Small intestine (tissue), 16 donors: ENCODE data around the gene POLR1H. TPM values are rescaled to one million over a fixed set of nuclear protein-coding genes. Genes with fewer than 3 reads are reported as not detected.
"Not testable (repeated sequence)": the region's sequence is repeated elsewhere in the genome, so short reads cannot be mapped to it uniquely, and the experiment has no call there.

ENCODE experiments used
- DNase-seq, 2 donors: peaks; one replicate each; pipeline versions ENCODE4 v3.0.0 to v3.0.0-alpha.2; 2013
- FAIRE-seq: peaks from 2 replicates; lab custom pipeline; 2012; peaks lifted over from hg19 to GRCh38; lab: Jason Lieb, UNC
- H3K27ac ChIP-seq, 3 donors: one replicate each; pipeline ENCODE4 v1.5.1; 2013; ENCODE audit warnings: low read length in 2 of 3, mild to moderate bottlenecking in 2 of 3, control low read depth in 1 of 3, inconsistent platforms in 1 of 3, low read depth in 1 of 3, moderate library complexity in 1 of 3
- H3K27me3 ChIP-seq, 3 donors: one replicate each; pipeline ENCODE4 v1.6.1; 2013; ENCODE audit warnings: low read length in 3 of 3, inconsistent platforms in 1 of 3; ENCODE audit not compliant: control insufficient read depth in 3 of 3, insufficient read depth in 3 of 3
- H3K36me3 ChIP-seq, 3 donors: one replicate each; pipeline ENCODE4 v1.6.1; 2013; ENCODE audit warnings: low read length in 3 of 3, inconsistent platforms in 1 of 3, low read depth in 1 of 3, mild to moderate bottlenecking in 1 of 3, moderate library complexity in 1 of 3; ENCODE audit not compliant: control insufficient read depth in 3 of 3, insufficient read depth in 2 of 3
- H3K4me1 ChIP-seq, 3 donors: one replicate each; pipeline ENCODE4 v1.6.1; 2013; ENCODE audit warnings: low read length in 2 of 3, inconsistent platforms in 1 of 3, low read depth in 1 of 3, mild to moderate bottlenecking in 1 of 3, moderate library complexity in 1 of 3; ENCODE audit not compliant: control insufficient read depth in 3 of 3, insufficient read depth in 2 of 3
- H3K4me3 ChIP-seq, 3 donors: one replicate each; pipeline ENCODE4 v1.5.1; 2013; ENCODE audit warnings: low read length in 3 of 3, control low read depth in 1 of 3, inconsistent platforms in 1 of 3, low read depth in 1 of 3, mild to moderate bottlenecking in 1 of 3, moderate library complexity in 1 of 3
- H3K9me3 ChIP-seq, 2 donors: one replicate each; pipeline ENCODE4 v1.6.1; 2013; ENCODE audit warnings: low read depth in 1 of 2, low read length in 1 of 2; ENCODE audit not compliant: control insufficient read depth in 2 of 2, insufficient read depth in 1 of 2
- WGBS, 3 donors: extraction: QIAGEN DNeasy Blood & Tissue Kit; methylation state at CpG; one replicate each; pipeline ENCODE4 v1.1.7; 2013; 5-methylcytosine and 5-hydroxymethylcytosine counted together
- long read RNA-seq, 10 donors: transcript quantifications; one replicate each; lab custom pipeline, GENCODE V29; 2026
- polyA plus RNA-seq, 4 donors: library from polyadenylated mRNA; stranded (reverse) in 3 of 4; unstranded in 1 of 4; fragments of 200-250 nt in 3 of 4; fragments of 120-200 nt in 1 of 4; gene quantifications; one replicate each; pipeline versions ENCODE4 v1.2.1 to v1.2.3, GENCODE V29; 2013
- donor health status: healthy with polysubstance abuse.
- donor health status: control.
- donor health status: control.
- donor health status: Bipolar disorder and iron deficiency.
- donor health status: healthy.

POLR1H gene, protein sequence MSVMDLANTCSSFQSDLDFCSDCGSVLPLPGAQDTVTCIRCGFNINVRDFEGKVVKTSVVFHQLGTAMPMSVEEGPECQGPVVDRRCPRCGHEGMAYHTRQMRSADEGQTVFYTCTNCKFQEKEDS
- 10 to 100 TPM; 42.7 to 78.4 (median 52.7) TPM for polyA plus RNA-seq
- long read RNA-seq, donor 1, transcript ZNRD1-201 (4 exons, 864 nt), result major isoform, 34 of 76 reads
- long read RNA-seq, donor 1, transcript ZNRD1-202 (5 exons, 743 nt), result minor isoform, 26 of 76 reads
- long read RNA-seq, donor 1, transcript ZNRD1-203 (5 exons, 736 nt), result minor isoform, 7 of 76 reads
- long read RNA-seq, donor 1, partial matches to known transcripts, result 6 of 76 reads
- long read RNA-seq, donor 1, other reads (novel, unspliced or antisense), result 0 of 76 reads
- long read RNA-seq, donor 2, transcript ZNRD1-201 (4 exons, 864 nt), result major isoform, 17 of 20 reads
- long read RNA-seq, donor 2, partial matches to known transcripts, result 0 of 20 reads
- long read RNA-seq, donor 2, other reads (novel, unspliced or antisense), result 0 of 20 reads
- long read RNA-seq, donor 3, transcript ZNRD1-201 (4 exons, 864 nt), result major isoform, 18 of 32 reads
- long read RNA-seq, donor 3, transcript ZNRD1-206 (2 exons, 3,672 nt), result minor isoform, 5 of 32 reads
- long read RNA-seq, donor 3, transcript ZNRD1-202 (5 exons, 743 nt), result minor isoform, 7 of 32 reads
- long read RNA-seq, donor 3, partial matches to known transcripts, result 0 of 32 reads
- long read RNA-seq, donor 3, other reads (novel, unspliced or antisense), result 0 of 32 reads
- long read RNA-seq, donor 4, result 0 reads
- long read RNA-seq, donor 5, transcript ZNRD1-201 (4 exons, 864 nt), result major isoform, 6 of 10 reads
- long read RNA-seq, donor 5, partial matches to known transcripts, result 0 of 10 reads
- long read RNA-seq, donor 5, other reads (novel, unspliced or antisense), result 0 of 10 reads
- long read RNA-seq, donor 6, transcript ZNRD1-201 (4 exons, 864 nt), result major isoform, 31 of 49 reads
- long read RNA-seq, donor 6, transcript ZNRD1-202 (5 exons, 743 nt), result minor isoform, 12 of 49 reads
- long read RNA-seq, donor 6, partial matches to known transcripts, result 0 of 49 reads
- long read RNA-seq, donor 6, other reads (novel, unspliced or antisense), result 0 of 49 reads
- long read RNA-seq, donor 7, transcript ZNRD1-202 (5 exons, 743 nt), result major isoform, 8 of 19 reads
- long read RNA-seq, donor 7, transcript ZNRD1-201 (4 exons, 864 nt), result major isoform, 8 of 19 reads
- long read RNA-seq, donor 7, partial matches to known transcripts, result 0 of 19 reads
- long read RNA-seq, donor 7, other reads (novel, unspliced or antisense), result 0 of 19 reads
- long read RNA-seq, donor 8, partial matches to known transcripts, result 0 of 1 reads
- long read RNA-seq, donor 8, other reads (novel, unspliced or antisense), result 0 of 1 reads
- long read RNA-seq, donor 9, transcript ZNRD1-201 (4 exons, 864 nt), result major isoform, 7 of 11 reads
- long read RNA-seq, donor 9, partial matches to known transcripts, result 0 of 11 reads
- long read RNA-seq, donor 9, other reads (novel, unspliced or antisense), result 0 of 11 reads
- long read RNA-seq, donor 10, transcript ZNRD1-202 (5 exons, 743 nt), result minor isoform, 13 of 44 reads
- long read RNA-seq, donor 10, transcript ZNRD1-203 (5 exons, 736 nt), result minor isoform, 6 of 44 reads
- long read RNA-seq, donor 10, transcript ZNRD1-201 (4 exons, 864 nt), result major isoform, 21 of 44 reads
- long read RNA-seq, donor 10, partial matches to known transcripts, result 0 of 44 reads
- long read RNA-seq, donor 10, other reads (novel, unspliced or antisense), result 0 of 44 reads

DNA sequence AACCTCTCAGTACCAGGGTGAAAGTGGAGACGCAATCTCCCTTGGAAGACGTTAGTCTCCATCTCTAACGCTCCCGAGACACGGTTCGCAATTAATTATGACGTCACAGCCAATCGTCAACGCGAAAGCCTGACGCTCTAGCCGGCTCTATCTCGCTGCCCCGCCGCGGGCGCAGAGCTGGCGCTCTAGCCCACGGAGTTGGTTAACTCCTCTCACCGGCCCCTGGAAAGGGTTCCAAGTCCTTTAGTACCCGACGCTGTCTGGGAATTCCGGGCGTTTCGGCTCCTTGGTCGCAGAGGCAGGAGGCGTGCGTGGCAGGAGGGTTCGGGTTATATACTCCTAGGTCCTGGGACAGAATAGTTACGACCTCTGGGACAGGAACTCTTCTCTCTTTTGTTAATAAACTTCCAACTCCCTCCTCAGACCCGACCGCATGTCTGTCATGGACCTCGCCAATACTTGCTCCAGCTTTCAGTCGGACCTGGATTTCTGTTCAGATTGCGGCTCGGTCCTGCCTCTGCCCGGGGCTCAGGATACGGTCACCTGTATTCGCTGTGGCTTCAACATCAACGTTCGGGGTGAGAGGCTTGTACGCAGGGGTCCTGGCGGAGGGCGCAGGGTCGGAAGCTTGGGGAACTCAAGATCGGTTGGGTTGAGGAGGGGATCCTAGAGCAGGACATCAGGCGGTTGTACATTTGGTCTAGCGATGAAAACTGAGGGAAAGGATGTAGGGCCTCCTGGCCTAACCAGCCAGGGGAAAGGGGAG is at the start of gene POLR1H:
TSS of gene POLR1H (plus strand) at position 174 of the 766 bp plus-strand sequence. CDS start at position 434, 260 bp downstream.
- Histone ChIP-seq H3K27me3 (no peaks in the 10 kb centered on the region), H3K9me3 (no peaks in the 10 kb centered on the region), H3K27ac (peak within 1 kb of the TSS; percentile 86 to 97 (median 93)), H3K4me3 (peak within 1 kb of the TSS; percentile 62 to 85 (median 75)), H3K4me1 (peaks cover 2 to 27% (median 12%) of the 10 kb centered on the region in 3 donors), H3K36me3 (peaks cover 0 to 3% (median 0%) of the 10 kb centered on the region in 3 donors)
- FAIRE-seq (no peak), DNase-seq (peak; percentile 98 to 99)
- WGBS, 3 donors, result 0% methylated on average over 48 of the region's 48 CpGs

DNA sequence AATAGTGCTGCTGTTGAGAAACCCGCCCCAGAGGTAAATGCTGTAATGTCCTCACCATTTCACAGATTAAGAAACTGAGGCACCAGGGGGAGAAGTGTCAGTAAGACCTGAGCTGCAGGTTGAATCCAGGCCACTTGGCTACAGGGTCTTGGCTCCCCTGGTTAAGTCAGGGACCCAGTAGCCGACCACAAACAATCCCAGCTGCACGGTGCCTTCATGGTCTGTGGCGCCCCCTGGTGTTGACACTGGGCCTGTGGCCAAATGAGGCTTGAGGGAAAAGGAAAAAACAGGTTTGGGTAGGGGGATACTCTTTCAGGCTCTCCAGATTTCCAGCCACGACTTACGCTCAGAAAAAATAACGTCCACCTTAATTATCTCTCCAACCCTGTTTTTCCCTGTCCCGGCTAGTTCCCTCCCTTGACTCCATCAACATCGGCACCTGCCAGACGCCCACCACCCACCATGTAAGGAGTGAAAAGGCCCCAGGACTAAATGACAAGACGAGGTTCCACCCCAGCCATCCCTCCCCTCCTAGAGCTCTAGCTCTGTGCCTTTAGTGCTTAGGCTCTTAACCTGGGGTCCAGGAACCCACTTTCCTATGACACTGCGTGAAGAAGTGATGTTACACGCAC is 47.7 kb upstream of the POLR1H start:
- Histone ChIP-seq H3K9me3 (no peaks in the 10 kb centered on the region), H3K36me3 (peaks cover 0 to 2% (median 0%) of the 10 kb centered on the region in 3 donors), H3K4me1 (no peaks in the 10 kb centered on the region), H3K27ac (no peak overlapping the region), H3K27me3 (peaks cover 0 to 11% (median 0%) of the 10 kb centered on the region in 3 donors), H3K4me3 (no peak overlapping the region)
- FAIRE-seq (no peak), DNase-seq (peak; percentile 32 to 33)
- WGBS, 3 donors, result 52 to 64% (median 61%) methylated on average over 13 of the region's 13 CpGs

DNA sequence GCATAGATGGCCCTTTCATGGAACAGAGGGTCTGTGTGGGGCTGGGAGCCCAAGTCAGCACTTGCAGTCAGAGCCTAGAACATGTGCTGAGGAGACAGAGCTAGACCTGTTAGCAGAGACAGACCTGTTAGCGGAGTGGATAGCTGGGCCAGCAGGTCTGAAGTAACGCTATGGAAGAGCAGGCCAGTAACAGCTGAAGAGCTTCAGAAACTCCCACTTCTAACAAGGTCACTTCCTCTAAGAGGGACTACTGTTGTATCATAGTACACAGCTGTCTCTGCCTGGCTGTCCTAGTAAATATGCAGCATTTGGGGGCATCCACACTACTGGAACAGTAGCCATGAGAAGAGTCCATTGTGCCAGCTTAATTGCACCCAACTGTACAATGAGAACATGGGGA is 41.2 kb upstream of the POLR1H start:
- H3K27me3 ChIP-seq, result no peaks in the 10 kb centered on the region
- WGBS, 3 donors, result 95 to 100% (median 97%) methylated on average over 2 of the region's 2 CpGs
- H3K4me3 ChIP-seq, result no peak overlapping the region
- FAIRE-seq (no peak), DNase-seq (no peak)
- H3K36me3 ChIP-seq, result peaks cover 0 to 3% (median 0%) of the 10 kb centered on the region in 3 donors
- no peaks in the 10 kb centered on the region for H3K4me1 ChIP-seq
- no peak overlapping the region for H3K27ac ChIP-seq
- no peaks in the 10 kb centered on the region for H3K9me3 ChIP-seq

DNA sequence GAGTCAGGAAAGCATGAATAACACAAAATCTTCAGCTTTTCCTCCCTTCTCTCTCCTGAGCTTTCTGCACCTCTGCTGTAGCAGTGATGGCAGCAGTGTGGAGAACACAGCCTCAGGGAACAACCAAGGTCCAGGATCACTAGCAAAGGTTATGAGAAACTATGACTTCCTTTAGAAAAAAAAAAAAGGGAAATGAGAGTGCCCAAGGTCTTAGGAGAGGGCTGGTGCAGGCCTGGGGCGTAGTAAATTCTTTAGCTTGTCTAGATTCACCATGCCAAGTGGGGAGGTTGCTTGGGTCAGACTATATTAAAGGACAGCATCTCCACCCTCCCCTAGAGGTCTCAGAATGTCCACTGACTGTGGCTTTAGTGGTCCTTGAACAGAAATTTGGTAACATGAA is 40.4 kb upstream of the POLR1H start:
- 90 to 100% (median 95%) methylated on average over 1 of the region's 1 CpG for WGBS, 3 donors
- H3K4me3 ChIP-seq, result no peak overlapping the region
- H3K4me1 ChIP-seq, result no peaks in the 10 kb centered on the region
- no peaks in the 10 kb centered on the region for H3K9me3 ChIP-seq
- H3K27ac ChIP-seq, result no peak overlapping the region
- DNase-seq (no peak), FAIRE-seq (no peak)
- peaks cover 0 to 3% (median 0%) of the 10 kb centered on the region in 3 donors for H3K36me3 ChIP-seq
- no peaks in the 10 kb centered on the region for H3K27me3 ChIP-seq

DNA sequence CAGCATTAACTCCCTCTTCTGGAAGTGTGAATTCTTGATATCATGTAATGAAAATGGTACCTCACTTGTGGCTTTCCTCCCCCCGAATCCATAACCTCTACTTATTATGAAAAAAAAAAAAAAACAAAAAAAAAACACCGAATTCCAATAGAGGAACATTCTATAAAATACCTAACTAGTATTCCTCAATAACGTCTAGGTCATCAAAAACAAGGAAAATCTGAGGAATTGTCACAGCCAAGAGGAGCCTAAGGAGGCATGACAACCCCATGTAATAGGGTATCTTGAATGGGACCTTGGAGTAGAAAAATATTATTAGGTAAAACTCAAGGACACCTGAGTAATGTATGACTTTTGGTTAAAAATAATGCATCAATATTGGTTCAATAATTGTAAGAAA is 38.9 kb upstream of the POLR1H start:
- no peaks in the 10 kb centered on the region for H3K9me3 ChIP-seq
- 87 to 95% (median 92%) methylated on average over 3 of the region's 3 CpGs for WGBS, 3 donors

DNA sequence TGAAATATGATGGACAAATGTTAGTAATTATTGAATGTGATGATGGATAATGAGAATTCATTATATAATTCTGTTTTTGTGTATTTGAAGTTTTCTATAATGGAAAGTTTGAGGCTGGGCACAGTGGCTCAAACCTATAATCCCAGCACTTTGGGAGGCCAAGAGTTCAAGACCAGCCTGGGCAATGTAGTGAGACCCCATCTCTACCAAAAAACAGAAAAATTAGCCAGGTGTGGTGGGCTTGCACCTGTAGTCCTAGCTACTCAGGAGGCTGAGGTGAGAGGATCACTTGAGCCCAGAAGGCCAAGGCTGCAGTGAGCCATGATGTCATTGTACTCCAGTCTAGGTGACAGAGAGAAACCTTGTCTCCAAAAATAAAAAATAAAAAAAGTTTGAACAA is 38.4 kb upstream of the POLR1H start:
- not testable (repeated sequence) for H3K36me3 ChIP-seq, FAIRE-seq, H3K27me3 ChIP-seq, H3K9me3 ChIP-seq, H3K27ac ChIP-seq, H3K4me3 ChIP-seq, H3K4me1 ChIP-seq, DNase-seq

More for the DNA sequence above, 38.9 kb upstream of the POLR1H start:
- Histone ChIP-seq H3K27me3 (no peaks in the 10 kb centered on the region), H3K27ac (no peak overlapping the region), H3K4me3 (no peak overlapping the region), H3K36me3 (peaks cover 0 to 3% (median 0%) of the 10 kb centered on the region in 3 donors), H3K4me1 (no peaks in the 10 kb centered on the region)
- FAIRE-seq, result no peak
- DNase-seq, result no peak

DNA sequence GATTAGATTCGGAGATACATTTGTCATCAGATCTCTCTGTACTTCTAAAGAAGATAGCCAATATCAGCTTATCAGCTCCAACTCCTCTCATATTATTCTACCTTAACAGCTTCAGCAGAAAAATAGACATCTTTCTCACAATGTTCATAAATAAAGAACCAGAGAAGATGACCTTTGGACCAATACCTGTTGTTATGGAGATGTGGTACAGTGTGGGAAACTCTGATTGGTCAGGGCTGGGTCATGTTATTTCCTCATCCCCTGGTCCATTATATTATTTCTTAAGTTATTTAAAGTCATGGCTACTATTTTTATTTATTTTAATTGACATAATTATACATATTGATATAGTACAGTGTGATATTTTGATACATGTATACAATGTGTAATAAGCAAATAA is 35.9 kb upstream of the POLR1H start:
- Histone ChIP-seq H3K36me3 (peaks cover 0 to 3% (median 0%) of the 10 kb centered on the region in 3 donors), H3K4me1 (no peaks in the 10 kb centered on the region), H3K27ac (no peak overlapping the region), H3K9me3 (no peaks in the 10 kb centered on the region), H3K4me3 (no peak overlapping the region), H3K27me3 (no peaks in the 10 kb centered on the region)
- 22 to 67% (median 50%) methylated on average over 1 of the region's 1 CpG for WGBS, 3 donors
- DNase-seq (peak; percentile 44 to 59), FAIRE-seq (no peak)
